Stimulated activated CD8-positive, alpha-beta memory T cell treated with anti-CD3 and anti-CD28 coated beads, Interleukin-4, amount 100 ng/mL, for 48 hours (primary cell): Measurements from ENCODE around the gene COMT.

ENCODE experiments used
- DNase-seq: peaks from one replicate; pipeline ENCODE4 v3.0.0-alpha.2; 2020

COMT gene

DNA sequence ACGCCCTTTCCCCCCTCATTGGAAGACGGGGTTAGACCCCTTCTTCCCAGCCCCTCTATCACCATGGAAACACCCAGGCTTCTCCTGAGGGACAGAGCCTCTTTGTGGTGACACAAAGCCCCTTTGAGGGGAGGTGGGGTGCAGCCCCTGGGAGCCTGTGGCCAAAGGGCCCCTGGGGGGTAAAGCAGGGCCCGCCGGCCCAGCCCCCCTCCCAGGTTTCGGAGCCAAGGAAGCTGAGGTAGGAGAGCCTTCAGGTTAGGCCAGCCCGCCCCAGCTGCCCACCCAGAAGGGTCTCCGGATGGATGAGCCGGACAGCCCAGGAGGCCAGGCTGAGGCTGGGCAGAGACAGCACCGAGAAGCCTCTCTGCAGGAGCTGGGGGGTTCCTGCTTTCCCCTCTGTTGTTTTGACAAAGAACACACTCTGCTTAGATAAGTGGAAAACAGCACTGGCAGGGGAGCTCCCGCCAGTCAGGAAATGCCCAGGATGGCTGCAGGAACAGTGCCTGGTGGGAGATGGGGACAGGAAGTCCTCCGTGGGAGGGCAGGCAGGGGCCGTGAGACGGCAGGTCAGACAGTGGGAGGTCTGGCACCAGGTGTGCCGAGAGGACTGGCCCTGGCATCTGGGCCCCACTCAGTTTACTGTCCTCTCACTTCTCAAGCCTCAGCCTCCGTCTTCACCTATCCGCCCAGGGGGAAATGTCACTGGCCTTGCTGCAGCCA, 56.8 kb downstream of the COMT start:
- DNase-seq, result no peak

DNA sequence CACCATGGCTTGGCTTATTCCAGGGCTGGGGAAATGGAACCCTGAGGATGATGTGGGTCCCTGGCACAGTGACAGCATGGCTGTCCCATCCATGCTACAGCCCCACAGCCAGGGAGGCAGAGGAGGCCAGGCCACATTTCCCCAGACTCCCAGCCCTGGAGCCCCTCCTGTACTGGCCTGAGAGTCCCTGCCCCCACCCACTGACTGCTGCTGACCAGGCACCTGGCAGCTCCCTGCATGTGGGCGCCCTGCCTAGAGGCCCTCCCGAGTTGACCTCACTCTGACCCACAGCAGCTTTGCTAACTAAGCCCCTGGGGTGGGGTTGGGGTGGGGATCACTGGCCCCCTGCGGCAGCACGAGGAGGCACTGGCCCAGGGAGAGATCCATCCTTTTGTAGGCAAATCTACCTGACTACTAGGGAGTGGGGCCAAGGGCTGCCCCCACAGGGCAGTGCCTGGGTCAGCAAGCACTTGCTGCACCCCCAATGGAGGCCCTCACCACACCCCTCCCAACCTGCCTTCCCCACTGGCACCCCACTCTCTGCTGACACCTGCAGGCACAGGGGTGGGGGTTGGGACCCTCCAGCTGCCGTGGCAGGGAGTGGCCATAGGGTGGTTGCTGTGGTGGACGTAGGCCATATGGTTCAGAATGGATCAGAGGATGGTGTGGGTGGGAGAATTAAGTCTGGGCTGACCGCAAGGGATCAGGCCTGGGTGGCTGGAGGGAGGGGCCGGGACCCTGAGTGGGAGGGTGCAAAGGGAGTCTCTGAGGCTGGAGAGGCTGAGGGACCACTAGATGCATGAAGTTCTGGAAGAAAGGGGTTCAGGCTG, 57.6 kb downstream of the COMT start:
- DNase-seq, result no peak

DNA sequence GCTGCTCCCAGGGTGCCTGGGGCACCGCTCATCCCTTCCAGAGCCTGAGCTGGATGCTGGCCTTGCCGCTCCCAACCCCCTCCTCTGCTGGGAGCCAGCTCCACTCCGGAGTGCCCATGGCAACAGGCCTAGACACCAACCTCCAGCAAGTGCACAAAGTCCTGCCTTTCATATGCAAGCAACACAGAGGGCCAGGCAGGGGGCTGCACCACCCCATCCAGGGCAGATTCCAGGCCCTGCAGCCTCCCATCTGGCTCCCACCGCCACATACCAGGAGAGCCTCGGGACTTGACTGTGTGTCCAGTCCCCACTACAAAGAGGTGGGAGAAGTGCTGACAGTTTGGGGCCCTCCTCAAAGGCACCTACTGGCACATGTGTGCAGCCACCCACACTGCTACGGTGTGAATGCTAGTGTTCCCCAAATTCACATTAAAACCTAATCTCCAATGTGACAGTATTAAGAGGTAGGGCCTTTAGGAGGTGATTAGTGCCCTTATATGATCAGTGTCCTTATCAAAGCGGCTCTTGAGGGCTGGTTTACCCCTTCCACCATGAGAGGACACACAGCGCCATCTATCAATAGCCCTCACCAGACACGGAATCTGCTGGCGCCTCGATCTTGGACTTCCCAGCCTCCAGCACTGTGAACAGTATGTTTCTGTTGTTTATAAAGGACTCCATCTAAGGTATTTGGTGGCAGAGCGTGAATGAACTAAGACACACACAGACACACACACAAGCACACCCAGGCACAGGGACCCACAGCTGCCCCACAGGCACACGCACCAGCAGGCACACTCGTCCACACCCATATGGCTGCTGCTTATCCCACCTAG, 58.9 kb downstream of the COMT start:
- DNase-seq, result no peak

DNA sequence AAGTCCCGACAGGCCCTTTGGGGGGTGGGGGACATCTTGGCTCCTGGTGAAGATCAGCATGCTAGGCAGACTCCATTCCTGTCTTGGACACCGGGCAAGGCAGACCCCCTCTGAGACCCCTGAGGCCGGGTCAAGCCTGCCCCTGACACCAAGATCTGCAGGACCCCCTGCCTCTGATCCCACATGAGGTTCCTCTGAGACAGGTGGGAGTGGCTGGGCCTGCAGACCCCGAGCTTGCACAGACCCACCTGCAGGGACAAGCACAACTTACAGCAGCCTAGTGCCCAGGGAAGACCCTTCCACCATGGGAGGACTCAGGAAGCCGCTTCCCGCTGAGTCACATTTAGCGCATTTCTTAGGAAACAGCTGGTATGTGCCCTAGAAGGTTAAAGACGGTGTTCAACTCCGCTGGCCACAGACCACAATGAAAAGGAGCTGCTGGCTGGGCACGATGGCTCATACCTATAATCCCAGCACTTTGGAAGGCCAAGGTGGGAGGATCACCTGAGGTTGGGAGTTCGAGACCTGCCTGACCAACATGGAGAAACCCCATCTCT, 59.6 kb downstream of the COMT start:
- DNase-seq, result no peak

DNA sequence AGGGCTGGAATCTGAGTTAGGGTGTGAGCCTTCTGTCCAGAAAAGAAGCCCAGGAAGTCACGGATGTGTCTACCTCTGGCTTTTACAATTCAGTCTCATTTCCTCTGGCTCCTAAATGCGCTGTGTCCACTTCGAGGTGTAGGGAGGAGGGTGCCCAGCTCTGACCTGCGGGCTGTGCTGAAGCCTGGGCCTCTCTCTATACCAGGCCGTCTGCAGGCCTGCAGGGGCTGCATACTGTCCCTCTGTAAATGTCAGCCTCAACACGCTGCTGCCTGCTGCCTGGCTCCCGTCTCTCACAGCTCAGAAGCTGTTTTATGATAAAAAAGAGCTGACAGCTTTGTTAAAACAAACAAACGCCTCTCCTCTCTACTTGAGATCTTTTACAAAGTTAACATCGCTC, 60.6 kb downstream of the COMT start:
- no peak for DNase-seq

DNA sequence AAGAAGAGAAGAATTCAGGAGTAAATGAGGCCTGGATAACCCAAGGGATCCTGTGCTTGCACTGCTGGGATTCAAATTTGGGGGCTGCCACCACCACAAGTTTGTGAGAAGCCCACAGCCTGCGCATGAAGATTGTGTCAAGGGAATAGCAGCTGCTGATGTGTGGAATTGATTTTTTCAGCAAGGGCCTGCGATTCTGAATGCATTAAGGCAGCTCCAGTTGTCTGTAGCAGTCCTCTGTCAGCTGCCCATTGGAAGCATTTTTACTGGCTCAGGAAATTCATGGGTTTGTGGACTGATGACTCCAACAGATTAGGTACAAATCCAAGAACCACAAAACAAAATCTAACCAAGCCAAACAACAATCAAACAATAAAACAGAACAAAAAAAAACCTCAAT, 61.1 kb downstream of the COMT start:
- DNase-seq, result no peak

DNA sequence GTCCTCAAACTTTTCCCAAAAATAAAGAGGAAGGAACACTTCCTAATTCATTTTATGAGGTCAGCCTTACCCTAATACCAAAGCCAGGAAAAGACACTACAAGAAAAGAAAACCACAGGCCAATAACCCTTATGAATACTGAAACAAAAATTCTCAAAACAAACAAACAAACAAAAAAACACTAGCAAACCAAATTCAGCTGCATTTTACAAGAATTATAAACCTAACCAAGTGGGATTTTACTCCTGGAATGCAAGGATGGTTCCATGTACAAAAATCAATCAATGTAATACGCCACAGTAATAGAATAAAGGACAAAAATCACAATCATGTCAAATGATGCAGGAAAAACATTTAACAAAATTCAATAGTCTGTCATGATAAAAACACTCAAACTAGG, 61.7 kb downstream of the COMT start:
- DNase-seq, result no peak

DNA sequence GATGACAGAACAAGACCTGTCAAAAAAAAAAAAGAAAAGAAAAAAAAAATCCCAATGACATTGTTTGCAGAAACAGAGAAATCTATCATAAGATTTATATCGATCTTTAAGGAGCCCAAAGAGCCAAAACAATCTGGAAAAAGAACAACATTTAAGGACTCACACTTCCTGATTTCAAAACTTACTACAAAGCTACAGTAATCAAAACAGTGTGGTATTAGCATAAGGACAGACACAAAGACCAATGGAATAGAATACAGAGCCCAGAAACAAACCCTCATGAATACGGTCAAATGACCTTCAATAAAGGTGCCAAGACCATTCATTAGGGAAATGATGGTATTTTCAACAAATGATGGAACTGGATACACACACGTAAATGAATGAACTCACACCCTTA, 62.9 kb downstream of the COMT start:
- no peak for DNase-seq

DNA sequence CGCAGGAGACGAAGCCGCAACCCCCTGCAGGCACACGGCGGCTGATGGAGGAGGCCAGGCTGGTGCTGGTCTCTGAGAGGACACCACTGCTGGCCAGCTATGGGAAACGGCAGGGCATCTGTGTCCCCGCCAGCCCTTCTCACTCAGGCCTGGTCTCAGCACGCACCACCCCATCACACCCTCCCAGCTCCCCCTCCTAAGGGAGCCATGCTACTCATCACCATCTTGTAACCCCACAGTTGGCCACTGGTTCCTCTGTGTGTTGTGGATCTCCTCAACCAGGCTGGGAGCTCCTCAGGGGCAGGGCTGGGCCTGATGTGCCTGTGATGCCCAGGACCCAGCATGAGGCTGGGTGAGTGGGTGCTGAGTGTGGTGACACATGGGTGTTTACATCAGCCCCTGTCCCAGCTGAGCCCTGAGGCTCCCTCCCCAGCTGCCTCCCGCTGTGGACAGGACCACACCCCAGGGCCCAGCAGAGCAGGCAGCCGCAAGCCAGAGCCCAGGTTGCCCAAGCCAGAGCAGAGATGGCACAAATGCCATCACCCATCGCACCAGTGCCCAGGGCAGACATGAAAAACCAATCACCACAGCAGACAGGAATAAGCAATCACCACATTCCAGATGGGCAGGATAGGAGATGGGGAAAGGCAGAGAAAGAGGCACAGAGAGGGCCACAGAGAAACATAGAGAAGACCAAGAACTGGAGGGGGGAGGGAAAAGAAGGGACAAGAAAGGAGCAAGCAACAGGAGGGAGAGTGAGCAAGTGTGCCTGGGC, 66.8 kb downstream of the COMT start:
- DNase-seq, result no peak

DNA sequence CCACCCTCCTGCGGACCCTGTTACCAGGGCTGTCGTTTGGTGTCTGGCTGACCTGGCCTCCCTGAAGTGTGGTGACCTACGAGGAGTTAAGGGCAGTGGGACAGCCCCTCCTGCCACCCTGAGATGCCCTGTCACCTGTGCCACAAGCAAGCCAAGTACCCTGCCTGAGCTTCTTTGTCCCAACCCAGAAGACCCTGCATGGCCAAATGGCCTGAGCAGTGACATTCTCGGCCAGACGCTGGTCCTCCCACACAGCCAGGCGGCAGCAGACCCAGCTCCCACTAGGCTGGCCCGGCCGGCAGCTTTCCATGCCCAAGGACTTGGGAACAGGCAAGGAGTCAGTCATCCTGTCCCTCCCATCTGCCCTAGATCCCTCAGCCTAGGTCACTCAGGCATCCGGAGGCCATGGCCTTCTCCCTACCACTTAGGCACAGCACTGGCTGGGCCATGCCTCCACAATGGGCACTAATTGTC, 67.5 kb downstream of the COMT start:
- no peak for DNase-seq

DNA sequence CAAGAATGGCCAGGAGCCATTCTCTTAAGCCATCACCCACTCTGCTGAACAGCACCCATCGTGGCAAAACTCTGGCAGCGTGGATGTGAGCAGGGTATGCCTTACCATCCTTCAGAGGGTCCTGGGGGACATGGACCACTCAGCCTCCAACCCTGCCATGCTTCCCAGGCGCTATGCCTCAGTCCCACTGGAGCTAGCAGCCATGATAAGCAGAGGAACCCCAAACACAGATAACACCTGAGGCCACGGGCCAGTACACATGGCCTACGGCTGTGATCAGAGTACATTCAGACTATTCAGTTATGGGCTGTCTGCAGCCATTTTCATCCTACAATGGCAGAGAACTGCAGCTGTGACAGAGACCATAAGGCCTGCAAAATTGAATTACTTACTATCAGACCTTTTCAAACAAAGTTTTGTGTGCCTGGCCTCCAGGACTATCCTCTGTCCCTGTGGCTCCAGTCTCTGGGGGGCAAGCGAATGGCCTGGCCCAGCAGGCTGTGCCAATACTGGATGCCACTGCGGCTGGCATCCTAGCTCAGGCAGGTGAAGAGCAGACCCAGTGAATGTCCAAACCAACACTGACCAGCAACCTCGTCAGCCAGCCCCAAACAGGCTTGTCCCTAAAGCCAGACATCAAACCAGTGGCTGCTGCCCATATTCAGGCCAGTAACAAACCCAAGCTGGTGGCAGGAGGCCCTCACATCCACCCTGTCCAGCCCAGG, 68.2 kb downstream of the COMT start:
- DNase-seq, result no peak

DNA sequence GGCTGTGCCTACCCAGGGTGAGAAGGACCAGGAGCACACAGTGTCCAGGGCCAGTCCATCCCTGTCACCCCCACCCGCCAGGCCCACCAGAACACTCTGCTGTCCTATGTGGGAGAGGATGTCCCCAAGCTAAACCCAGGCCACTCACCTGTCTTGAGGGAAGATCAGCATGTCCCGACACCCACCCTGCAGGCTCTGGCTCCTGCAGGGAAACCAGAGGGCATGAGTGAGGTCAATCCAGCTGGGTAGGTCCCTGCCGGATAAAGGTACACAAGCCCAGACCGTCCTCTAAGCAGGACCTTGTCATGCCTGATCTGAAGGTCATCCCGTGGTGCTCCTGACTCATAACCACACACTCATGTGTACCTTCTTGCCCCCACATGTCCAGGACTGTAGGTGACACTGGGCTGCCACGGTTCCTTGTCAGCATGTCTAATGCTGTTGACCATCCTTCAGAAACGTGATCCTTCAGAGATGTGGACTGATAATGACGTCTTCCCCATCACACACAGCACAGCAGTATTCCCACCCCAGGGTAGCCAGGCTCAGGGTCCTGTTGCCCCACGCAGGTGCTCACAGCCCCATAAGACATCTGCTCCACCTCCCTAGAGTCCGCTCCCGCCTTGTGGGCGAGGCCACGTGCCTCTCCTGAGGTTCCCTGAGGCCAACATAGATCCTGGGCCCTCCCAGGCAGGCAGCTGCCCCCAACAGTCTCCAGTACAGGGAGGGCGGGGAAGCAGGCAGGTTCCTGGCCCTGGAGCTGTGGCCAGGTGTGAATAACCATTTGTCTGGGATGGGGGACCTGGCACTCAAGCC, 68.9 kb downstream of the COMT start:
- no peak for DNase-seq

DNA sequence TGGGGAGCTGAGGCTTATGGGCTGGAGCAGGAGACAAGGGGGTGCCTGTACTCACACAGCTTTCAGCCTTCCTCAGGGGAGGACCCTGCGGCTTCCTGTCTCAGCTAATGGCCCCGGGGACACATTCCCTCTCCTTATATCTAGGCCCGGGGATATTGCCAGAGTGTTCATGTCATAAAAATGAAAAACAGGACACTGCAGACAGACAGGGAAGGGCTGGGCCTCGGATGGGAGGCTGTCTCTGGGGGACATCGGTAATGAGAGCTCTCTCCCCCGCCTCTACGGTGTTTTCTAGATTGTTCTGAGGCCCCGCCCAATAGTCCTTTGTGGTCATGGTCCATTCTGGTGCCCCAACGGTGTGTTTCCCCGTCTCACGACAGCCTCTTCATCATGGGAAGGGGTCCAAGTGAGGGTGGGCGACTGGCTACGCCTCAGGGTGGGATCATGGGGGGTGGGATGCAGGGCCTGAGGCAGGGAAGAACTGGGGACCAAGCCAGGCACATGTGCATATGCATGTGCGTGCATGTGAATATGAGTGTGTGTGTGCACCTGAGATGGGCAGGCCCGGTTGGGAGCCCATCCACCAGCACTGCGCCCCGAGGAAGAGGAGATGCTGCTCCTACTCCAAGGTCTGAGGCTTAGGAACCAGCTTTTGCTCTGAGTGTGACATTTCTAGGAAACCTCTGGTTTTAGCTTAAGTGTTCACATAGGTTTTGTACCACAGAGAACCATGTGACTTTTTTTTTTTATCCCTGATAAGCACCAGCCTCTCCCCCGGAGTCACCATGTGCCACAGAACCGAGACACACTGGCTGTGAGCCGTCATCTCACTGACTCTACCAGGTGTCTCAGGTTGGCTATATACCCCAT, 69.8 kb downstream of the COMT start:
- DNase-seq, result no peak

DNA sequence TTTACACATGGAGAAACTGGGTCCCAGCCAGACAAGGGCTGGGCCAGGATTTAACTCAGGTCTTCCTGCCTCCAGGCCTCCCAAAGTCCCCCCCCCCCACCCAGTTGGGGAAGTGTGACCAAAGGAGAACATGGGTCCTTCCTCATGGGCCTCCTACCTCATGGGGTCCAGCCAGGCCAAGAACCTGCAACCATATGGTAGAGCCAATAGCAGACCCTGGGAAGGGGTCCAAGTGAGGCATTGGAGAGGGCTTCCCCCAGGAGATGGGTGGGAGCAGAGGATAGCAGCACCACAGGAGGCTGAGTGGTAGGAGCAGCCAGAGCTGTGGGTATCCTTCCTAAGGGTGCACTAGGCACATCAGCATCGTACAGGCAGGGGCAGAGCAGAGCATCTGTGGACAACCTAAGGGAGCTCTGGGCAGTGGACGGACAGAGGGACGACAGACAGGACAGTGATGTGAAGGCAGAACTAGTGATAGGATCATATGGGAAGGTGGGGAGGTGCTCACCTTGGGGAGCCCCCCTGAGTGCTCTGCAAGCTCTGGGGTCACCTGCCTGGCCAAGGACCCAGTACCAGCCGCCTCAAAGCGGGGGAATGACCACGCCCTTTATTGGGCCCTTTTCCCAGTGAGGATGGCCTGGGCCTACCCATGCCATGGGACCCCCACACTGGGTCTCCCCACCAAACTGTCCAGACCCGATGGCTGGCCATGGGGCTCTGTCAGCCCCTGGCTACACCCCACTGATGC, 70.6 kb downstream of the COMT start:
- no peak for DNase-seq

DNA sequence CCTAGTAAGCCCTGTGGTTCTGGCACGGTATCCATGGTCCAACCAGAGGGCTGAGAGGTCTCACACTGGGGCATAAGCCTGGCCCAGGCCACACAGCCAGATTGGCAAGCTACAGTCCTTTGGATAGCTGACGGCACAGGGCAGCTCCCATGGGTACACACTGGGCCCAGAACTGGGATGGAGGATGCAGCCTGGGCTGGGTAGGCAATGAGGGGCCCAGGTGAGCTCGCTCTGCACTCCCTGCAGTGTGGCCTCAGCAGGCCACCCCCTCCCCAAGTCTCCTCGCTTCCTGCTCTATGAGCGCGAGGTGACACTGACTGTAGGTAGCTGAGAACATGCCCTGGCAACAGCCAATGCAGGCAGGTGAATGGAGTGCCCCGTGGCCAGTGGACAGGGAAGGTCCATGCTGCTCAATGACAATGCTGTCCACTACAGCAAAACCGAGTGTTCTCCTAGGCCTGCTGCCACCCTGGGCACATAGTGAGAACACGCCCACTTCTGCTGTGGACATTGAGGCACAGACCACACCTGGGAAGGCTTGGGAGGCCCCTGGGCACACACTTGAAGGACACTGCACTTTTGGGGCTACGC, 71.3 kb downstream of the COMT start:
- no peak for DNase-seq

DNA sequence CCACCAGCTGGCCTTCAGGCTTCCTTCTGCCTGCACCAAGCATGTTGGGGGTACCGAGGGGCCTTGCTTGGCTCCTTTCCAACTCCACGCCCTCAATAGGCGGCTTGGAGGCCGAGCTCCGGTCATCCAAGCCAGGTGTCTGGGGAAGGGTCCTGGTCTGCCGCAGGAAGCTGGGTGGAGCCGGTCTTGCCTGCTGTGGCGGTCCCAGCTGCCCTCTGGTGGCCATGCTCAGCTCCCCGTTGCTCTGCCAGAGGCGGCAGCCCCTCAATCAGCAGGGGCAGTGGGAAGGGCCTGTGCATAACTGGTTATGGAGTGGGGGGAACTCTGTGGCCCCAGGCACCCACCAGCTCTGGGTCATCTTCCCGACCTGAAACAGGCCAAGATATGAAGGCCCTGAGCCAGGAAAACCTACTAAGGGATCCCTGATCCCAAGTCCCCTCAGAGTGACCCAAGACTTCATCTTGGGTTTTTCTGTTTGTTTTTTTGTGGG, 71.9 kb downstream of the COMT start:
- peak; percentile 64 for DNase-seq

DNA sequence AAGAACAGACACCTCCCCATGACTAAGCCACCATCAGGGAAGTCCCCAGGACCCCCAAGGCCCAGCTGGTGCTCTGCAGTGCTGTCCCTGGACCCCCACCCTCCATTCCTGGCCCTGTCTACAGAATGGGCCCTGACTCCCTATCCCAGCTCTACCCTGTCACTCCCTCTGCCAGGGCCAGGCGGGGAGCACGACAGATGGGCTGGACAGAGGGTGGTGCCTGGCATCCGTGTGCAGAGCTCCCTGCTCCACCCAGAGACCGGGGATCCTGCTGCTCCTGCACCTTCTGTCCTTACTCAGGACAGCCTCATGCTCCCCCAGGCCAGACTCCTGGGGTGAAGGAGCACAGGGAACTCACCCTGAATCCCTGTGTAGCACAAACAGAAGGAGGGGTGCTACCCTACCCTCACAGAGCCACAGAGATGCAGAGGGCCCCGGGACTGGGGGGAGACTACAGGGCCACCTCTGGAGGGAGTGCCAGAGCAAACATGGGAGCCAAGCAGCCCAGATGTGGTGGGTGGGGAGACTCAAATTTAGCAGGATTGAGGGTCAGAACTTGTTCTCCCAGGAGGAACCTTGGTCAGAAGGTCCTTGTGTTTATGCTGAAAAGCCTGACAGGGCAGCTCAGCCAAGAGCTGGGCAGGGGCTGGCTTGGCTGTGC, 73.1 kb downstream of the COMT start:
- DNase-seq, result no peak

DNA sequence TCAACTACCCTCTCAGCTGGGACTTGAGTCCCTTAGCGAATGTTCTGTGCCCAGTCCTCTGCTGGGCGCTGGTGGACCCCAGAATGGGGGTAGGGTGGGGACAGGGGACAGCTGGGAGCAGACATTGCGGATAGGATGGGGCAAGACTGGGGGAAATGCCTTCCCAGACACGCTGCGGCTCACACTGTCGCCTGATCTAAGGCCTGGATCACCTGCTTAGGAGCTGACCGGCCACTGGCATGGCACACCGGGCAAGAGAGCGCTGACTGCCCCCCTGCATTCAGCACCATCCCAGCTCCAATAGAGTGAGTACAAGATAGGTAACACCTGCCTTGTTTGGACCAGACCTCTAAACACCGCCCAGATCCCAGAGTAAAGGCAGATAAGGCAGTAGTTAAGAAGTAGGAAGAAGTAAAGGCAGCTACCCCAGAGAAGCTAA, 73.6 kb downstream of the COMT start:
- DNase-seq, result no peak
